ENCODE results near the gene PIGV.
A peak's percentile ranks its signal among the peaks of the same experiment; 100 is the strongest.

Gene PIGV

DNA sequence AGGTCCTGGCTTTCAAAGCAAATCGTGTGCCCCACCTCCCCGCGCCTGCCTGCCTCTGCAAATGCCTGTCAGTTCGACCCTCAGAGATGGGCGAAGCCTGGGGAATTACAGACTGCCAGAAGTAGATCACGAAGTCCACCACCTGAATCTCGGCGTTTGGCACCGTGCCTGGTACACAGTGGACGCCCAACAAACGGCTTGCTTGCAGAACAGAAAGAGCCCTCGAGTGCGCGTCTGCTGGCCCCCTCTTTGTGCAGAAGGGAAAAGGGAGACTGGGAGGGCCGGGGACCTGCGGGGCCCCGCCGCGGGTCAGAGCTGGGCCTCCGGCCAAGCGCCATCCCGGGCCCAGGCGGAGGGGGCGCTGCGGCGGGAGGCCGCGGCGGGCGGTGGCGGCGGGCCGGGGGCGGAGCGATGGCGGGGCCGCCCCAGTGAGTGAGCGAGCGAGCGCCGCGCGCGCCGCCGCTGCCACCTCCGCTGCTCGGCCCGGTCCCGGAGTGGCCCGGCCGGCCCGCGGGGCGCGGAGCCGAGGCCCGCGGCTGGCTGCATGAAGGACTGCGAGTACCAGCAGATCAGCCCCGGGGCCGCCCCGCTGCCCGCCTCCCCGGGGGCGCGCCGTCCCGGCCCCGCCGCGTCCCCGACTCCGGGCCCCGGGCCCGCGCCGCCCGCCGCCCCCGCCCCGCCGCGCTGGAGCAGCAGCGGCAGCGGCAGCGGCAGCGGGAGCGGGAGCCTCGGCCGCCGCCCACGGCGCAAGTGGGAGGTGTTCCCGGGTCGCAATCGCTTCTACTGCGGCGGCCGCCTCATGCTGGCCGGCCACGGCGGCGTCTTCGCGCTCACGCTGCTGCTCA, 38.7 kb downstream of the PIGV start, which contains the start of gene ZDHHC18:
Gene ZDHHC18 (plus strand): TSS at position 428 of the 845 bp plus-strand sequence. CDS start 117 bp downstream, at position 545.
- DNase-seq (ENCODE audit: extremely low read depth, low read depth): no peak
- H3K4me3 ChIP-seq (replicated peaks; ENCODE audit: low read depth, low read length): peak within 1 kb of the TSS; percentile 66
- TF ChIP-seq, protein P1, sequence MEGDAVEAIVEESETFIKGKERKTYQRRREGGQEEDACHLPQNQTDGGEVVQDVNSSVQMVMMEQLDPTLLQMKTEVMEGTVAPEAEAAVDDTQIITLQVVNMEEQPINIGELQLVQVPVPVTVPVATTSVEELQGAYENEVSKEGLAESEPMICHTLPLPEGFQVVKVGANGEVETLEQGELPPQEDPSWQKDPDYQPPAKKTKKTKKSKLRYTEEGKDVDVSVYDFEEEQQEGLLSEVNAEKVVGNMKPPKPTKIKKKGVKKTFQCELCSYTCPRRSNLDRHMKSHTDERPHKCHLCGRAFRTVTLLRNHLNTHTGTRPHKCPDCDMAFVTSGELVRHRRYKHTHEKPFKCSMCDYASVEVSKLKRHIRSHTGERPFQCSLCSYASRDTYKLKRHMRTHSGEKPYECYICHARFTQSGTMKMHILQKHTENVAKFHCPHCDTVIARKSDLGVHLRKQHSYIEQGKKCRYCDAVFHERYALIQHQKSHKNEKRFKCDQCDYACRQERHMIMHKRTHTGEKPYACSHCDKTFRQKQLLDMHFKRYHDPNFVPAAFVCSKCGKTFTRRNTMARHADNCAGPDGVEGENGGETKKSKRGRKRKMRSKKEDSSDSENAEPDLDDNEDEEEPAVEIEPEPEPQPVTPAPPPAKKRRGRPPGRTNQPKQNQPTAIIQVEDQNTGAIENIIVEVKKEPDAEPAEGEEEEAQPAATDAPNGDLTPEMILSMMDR (IDR thresholded peaks at IDR 0.05; ENCODE audit: low read depth, low read length, missing control alignments): peak; percentile 29

DNA sequence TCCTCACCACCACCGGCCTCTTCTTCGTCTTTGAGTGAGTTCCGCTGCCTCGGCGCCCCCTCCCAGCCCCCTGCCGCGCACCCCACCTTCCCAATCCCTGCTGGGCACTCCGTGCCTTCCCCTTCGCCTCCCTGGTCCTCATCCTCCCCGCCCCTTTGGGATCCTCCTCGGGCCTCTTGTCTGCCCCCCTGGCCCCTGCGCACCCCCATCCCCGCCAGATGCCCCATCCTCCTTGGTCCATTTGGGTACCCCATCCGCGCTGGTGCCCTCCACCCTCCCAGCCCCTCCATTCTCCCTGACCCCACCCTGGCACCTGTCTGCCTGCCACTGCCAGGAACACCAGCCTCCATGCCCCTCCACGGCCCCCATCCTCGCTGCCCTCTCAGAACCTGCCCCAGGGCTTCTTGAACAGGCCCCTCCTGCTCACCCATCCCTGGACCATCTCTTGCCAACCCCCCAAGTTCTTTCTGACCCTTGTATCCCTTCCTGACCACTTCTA, 39.4 kb downstream of the PIGV start:
- peak overlapping the region; percentile 66 for H3K4me3 ChIP-seq (replicated peaks; ENCODE audit: low read depth, low read length)
- TF ChIP-seq, protein P1 (IDR thresholded peaks at IDR 0.05; ENCODE audit: low read depth, low read length, missing control alignments): no peak

DNA sequence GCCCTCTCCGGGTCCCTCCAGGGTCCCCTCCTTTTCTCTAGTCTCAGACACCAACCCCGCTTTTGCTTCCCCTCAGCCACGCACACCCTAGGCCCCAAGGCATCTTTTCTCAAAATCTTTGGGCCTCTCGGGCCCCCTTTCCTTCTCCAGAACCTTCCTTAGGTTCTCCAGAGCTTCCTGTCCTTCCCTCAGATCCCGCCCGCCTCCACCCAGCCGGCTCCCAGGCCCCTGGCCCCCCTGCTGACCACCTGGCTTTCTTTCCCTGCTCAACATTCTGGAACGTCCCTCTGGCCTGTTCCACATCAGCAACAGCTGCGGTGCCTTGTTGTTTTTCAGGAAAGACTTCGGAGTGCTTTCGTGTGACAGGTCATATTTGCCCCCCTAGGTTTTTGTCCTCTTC, 39.9 kb downstream of the PIGV start:
- peak overlapping the region; percentile 66 for H3K4me3 ChIP-seq (replicated peaks; ENCODE audit: low read depth, low read length)
- no peak for DNase-seq (ENCODE audit: extremely low read depth, low read depth)
- TF ChIP-seq, protein P1 (IDR thresholded peaks at IDR 0.05; ENCODE audit: low read depth, low read length, missing control alignments): no peak

More for the DNA sequence above, 39.4 kb downstream of the PIGV start:
- no peak for DNase-seq (ENCODE audit: extremely low read depth, low read depth)

DNA sequence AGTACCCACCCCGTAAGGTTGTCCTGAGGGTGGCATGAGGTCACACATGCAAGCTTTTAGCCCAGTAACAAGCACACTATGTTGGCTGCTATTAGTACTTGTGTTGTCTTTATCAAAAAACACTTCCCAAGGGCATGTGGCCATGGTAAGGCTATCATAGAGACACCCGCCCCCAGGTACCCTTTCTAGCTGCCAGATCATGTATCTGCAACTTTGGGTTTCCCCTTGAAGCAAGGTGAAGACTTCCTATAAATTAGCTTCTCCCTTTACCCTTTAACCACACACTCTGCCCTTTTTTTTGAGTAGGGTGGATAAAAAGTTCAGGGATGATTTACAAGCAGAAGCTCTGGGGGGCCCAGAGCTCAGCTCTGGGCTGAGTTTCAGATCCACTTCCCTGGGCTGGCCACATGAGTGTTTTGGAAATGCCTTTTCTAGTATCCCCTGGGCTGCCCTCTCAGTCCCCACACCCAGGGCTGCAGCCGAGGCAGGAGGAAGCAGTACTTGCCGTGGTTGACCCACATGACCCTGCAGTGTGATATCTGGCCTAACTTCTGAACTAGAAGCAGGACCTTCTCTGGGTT, 40.8 kb downstream of the PIGV start:
- peak overlapping the region; percentile 66 for H3K4me3 ChIP-seq (replicated peaks; ENCODE audit: low read depth, low read length)
- TF ChIP-seq, protein P1 (IDR thresholded peaks at IDR 0.05; ENCODE audit: low read depth, low read length, missing control alignments): no peak
- no peak for DNase-seq (ENCODE audit: extremely low read depth, low read depth)

DNA sequence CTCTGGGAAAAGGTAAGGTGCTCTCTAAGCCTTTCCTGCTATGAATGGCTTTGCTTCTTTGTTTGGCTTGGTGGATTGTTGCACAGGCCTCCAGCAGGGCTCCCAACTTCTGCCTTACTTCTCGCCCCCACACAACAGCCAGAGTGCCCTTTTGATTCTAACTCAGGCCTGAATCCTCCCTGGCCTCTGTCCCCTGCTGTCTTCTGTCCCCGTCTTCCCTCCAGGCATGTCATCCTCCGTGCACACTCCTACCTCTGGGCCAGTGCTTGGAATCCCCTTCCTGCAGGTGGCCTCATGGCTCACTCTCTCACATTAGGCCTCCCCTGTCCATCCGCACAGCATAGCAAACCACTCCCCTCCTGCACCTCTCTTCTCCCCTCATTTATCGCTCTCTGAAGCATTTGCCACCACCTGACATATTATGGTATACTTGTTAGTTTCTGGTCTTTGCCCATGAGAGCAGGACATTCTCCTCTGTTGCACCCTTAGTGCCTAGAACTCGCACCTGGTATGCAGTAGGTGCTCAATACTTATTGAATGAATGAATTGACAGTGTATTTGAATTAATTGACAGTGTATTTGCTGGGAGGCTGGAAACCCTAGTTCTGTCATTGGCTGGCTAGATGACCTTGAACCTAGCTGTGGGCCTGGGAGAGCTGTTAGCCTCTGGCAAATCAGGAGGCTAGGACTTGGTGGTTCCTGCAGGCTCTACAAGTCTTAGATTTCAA, 41.6 kb downstream of the PIGV start:
- TF ChIP-seq, protein P1 (IDR thresholded peaks at IDR 0.05; ENCODE audit: low read depth, low read length, missing control alignments): no peak
- no peak for DNase-seq (ENCODE audit: extremely low read depth, low read depth)
- peak overlapping the region; percentile 66; the same call in 1 of the 2 replicates for H3K4me3 ChIP-seq (replicated peaks; ENCODE audit: low read depth, low read length)

DNA sequence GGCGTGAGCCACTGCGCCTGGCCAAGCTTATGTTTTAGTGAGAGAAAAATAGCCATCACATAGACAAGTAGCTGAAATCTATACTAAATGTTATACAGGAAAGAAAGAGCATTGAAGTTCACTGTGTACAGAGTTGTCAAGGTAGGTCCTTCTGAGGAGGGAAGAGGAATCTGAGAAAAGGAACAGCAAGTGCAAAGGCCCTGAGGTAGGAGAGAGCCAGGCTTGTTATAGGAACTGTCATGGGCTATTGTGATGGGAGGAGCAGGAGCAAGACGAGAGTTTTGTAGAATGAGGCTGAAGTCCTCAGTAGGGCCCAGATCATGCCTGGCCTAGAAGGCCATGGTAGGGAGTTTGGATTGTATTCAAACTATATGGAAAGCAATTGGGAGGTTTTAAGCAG, 43.3 kb downstream of the PIGV start:
- no peak for DNase-seq (ENCODE audit: extremely low read depth, low read depth)
- TF ChIP-seq, protein P1 (IDR thresholded peaks at IDR 0.05; ENCODE audit: low read depth, low read length, missing control alignments): no peak
- no peak overlapping the region for H3K4me3 ChIP-seq (replicated peaks; ENCODE audit: low read depth, low read length)
